Natural killer cell treated with Interleukin-12 subunit alpha and Interleukin-12 subunit beta and Interleukin-15 and Interleukin-18, amount 100 ng/mL, for 72 hours (primary cell): ENCODE results near the gene MAPK8IP3. TPM values are rescaled to one million over a fixed set of nuclear protein-coding genes. Genes with fewer than 3 reads are reported as not detected.

ENCODE experiments used
- ATAC-seq, 2 donors: fragments of 150-1000 bp; cut with Tn5 transposase in 1 of 2; sonication (Bioruptor Pico), chemical (Tn5 transposase) in 1 of 2; 2 replicates each; pipeline ENCODE4 v1.10.0; 2021
- DNase-seq: peaks from one replicate; pipeline ENCODE4 v3.0.0; 2022; ENCODE audit warnings: low spot score
- H3K27ac Mint-ChIP-seq, 2 donors: 1 replicate in 1 of 2; 2 replicates in 1 of 2; pipeline ENCODE4 v1.8.0; 2022; ENCODE audit warnings: mixed read lengths in 2 of 2, mild to moderate bottlenecking in 1 of 2, moderate library complexity in 1 of 2
- H3K27me3 Mint-ChIP-seq, 2 donors: 1 replicate in 1 of 2; 2 replicates in 1 of 2; pipeline ENCODE4 v1.8.0; 2022; ENCODE audit warnings: mixed read lengths in 2 of 2
- H3K36me3 Mint-ChIP-seq: one replicate; pipeline ENCODE4 v1.8.0; 2022; ENCODE audit warnings: mixed read lengths
- H3K4me1 Mint-ChIP-seq, 2 donors: 1 replicate in 1 of 2; 2 replicates in 1 of 2; pipeline ENCODE4 v1.8.0; 2022; ENCODE audit warnings: low read depth in 2 of 2, mixed read lengths in 2 of 2, mild to moderate bottlenecking in 1 of 2
- H3K4me3 Mint-ChIP-seq: one replicate; pipeline ENCODE4 v1.8.0; 2022; ENCODE audit warnings: mixed read lengths
- H3K9me3 Mint-ChIP-seq: 2 replicates; pipeline ENCODE4 v1.8.0; 2022; ENCODE audit warnings: mixed read lengths
- total RNA-seq, 2 donors: library from RNA; stranded (reverse); gene quantifications; one replicate each; pipeline ENCODE4 v1.2.3, GENCODE V29; 2022

MAPK8IP3 gene
- total RNA-seq, 2 donors from 2014 or later: 92.8 to 132 TPM

- ATAC-seq: no peak
- peaks cover 5 to 9% of the 10 kb centered on the region in 2 donors for H3K4me1 Mint-ChIP-seq
- H3K9me3 Mint-ChIP-seq: no peaks in the 10 kb centered on the region
- no peak overlapping the region for H3K4me3 Mint-ChIP-seq
- no peak for DNase-seq
- H3K27me3 Mint-ChIP-seq: no peaks in the 10 kb centered on the region
- no peaks in the 10 kb centered on the region for H3K36me3 Mint-ChIP-seq
- H3K27ac Mint-ChIP-seq: no peak overlapping the region
These were observed 55.8 kb downstream of the MAPK8IP3 start for GRCh38 chr16:1761751-1762150.

GRCh38 chr16:1762196-1762878, 56.3 kb downstream of the MAPK8IP3 start:
- H3K9me3 Mint-ChIP-seq: no peaks in the 10 kb centered on the region
- H3K27me3 Mint-ChIP-seq: no peaks in the 10 kb centered on the region
- no peaks in the 10 kb centered on the region for H3K36me3 Mint-ChIP-seq
- ATAC-seq (no peak), DNase-seq (no peak)
- H3K27ac Mint-ChIP-seq: no peak overlapping the region
- H3K4me1 Mint-ChIP-seq: peaks cover 0 to 8% of the 10 kb centered on the region in 2 donors
- no peak overlapping the region for H3K4me3 Mint-ChIP-seq

- no peaks in the 10 kb centered on the region for H3K36me3 Mint-ChIP-seq
- no peak overlapping the region for H3K4me3 Mint-ChIP-seq
- no peak overlapping the region for H3K27ac Mint-ChIP-seq
- no peaks in the 10 kb centered on the region for H3K27me3 Mint-ChIP-seq
- peaks cover 0 to 5% of the 10 kb centered on the region in 2 donors for H3K4me1 Mint-ChIP-seq
- ATAC-seq (no peak), DNase-seq (no peak)
- H3K9me3 Mint-ChIP-seq: no peaks in the 10 kb centered on the region
These were observed 57.0 kb downstream of the MAPK8IP3 start for GRCh38 chr16:1762879-1763520.

GRCh38 chr16:1763521-1764511, 57.8 kb downstream of the MAPK8IP3 start:
- Mint-ChIP-seq H3K4me3 (no peak overlapping the region), H3K36me3 (no peaks in the 10 kb centered on the region), H3K4me1 (peaks cover 0 to 7% of the 10 kb centered on the region in 2 donors), H3K27me3 (no peaks in the 10 kb centered on the region), H3K9me3 (no peaks in the 10 kb centered on the region), H3K27ac (no peak overlapping the region)
- ATAC-seq: no peak
- DNase-seq: no peak

- DNase-seq (no peak), ATAC-seq (no peak)
- H3K9me3 Mint-ChIP-seq: no peaks in the 10 kb centered on the region
- no peak overlapping the region for H3K4me3 Mint-ChIP-seq
- no peaks in the 10 kb centered on the region for H3K27me3 Mint-ChIP-seq
- no peaks in the 10 kb centered on the region for H3K36me3 Mint-ChIP-seq
- H3K4me1 Mint-ChIP-seq: peaks cover under 1 to 7% of the 10 kb centered on the region in 2 donors
- H3K27ac Mint-ChIP-seq: no peak overlapping the region
These were observed 59.0 kb downstream of the MAPK8IP3 start for GRCh38 chr16:1764971-1765370.

- Mint-ChIP-seq H3K4me3 (no peak overlapping the region), H3K9me3 (no peaks in the 10 kb centered on the region), H3K27ac (no peak overlapping the region), H3K4me1 (peaks cover 4 to 7% of the 10 kb centered on the region in 2 donors), H3K36me3 (no peaks in the 10 kb centered on the region), H3K27me3 (no peaks in the 10 kb centered on the region)
- ATAC-seq (no peak), DNase-seq (no peak)
These were observed 59.8 kb downstream of the MAPK8IP3 start for GRCh38 chr16:1765826-1766225.

- DNase-seq (no peak), ATAC-seq (no peak)
- Mint-ChIP-seq H3K27ac (no peak overlapping the region), H3K4me3 (no peak overlapping the region), H3K27me3 (no peaks in the 10 kb centered on the region), H3K36me3 (no peaks in the 10 kb centered on the region), H3K9me3 (no peaks in the 10 kb centered on the region), H3K4me1 (peaks cover 4 to 5% of the 10 kb centered on the region in 2 donors)
These were observed 60.2 kb downstream of the MAPK8IP3 start for GRCh38 chr16:1766231-1766630.

GRCh38 chr16:1766701-1767100, 60.7 kb downstream of the MAPK8IP3 start:
- DNase-seq (no peak), ATAC-seq (no peak)
- Mint-ChIP-seq H3K4me3 (no peak overlapping the region), H3K27me3 (no peaks in the 10 kb centered on the region), H3K36me3 (no peaks in the 10 kb centered on the region), H3K9me3 (no peaks in the 10 kb centered on the region), H3K4me1 (peaks cover 3 to 5% of the 10 kb centered on the region in 2 donors), H3K27ac (no peak overlapping the region)

- Mint-ChIP-seq H3K36me3 (peaks cover 5% of the 10 kb centered on the region), H3K9me3 (no peaks in the 10 kb centered on the region), H3K27me3 (no peaks in the 10 kb centered on the region), H3K4me3 (no peak overlapping the region), H3K4me1 (peaks cover 10 to 11% of the 10 kb centered on the region in 2 donors), H3K27ac (no peak overlapping the region)
- DNase-seq (no peak), ATAC-seq (no peak)
These were observed 61.4 kb downstream of the MAPK8IP3 start for GRCh38 chr16:1767116-1767994.

- Mint-ChIP-seq H3K27ac (no peak overlapping the region), H3K36me3 (peaks cover 6% of the 10 kb centered on the region), H3K27me3 (no peaks in the 10 kb centered on the region), H3K4me1 (peaks cover 11 to 12% of the 10 kb centered on the region in 2 donors), H3K4me3 (no peak overlapping the region), H3K9me3 (no peaks in the 10 kb centered on the region)
- DNase-seq (no peak), ATAC-seq (no peak)
These were observed 62.2 kb downstream of the MAPK8IP3 start for GRCh38 chr16:1768061-1768766.

GRCh38 chr16:1768767-1769401, 62.9 kb downstream of the MAPK8IP3 start:
- DNase-seq: no peak
- H3K27ac Mint-ChIP-seq: no peak overlapping the region
- ATAC-seq: no peak
- H3K27me3 Mint-ChIP-seq: no peaks in the 10 kb centered on the region
- H3K9me3 Mint-ChIP-seq: no peaks in the 10 kb centered on the region
- H3K36me3 Mint-ChIP-seq: peaks cover 6% of the 10 kb centered on the region
- no peak overlapping the region for H3K4me3 Mint-ChIP-seq
- H3K4me1 Mint-ChIP-seq: peaks cover 11 to 12% of the 10 kb centered on the region in 2 donors
